Measurements from ENCODE around the gene LARP4B.

LARP4B gene

DNA sequence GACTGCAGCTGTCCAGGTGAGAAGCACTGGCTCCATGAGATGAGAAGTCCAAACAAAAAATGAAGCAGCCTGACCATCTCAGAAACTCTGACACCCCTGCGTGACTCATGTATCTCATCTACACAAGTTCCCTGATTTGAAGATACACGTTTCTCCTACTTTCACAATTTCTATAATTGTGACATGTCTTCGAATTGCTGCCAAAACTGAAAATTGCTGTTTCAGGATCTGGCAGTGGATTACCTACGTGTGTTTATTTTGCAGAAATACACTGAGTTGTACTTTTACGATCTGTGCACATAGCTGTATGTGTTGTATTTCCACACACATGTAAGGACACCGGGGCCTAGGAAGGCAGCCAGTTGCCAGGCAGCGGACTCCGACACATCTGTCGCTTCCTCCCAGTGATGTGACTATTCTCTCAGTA is 53.2 kb downstream of the LARP4B start:
- 96% methylated on average over 9 of the region's 9 CpGs for WGBS

DNA sequence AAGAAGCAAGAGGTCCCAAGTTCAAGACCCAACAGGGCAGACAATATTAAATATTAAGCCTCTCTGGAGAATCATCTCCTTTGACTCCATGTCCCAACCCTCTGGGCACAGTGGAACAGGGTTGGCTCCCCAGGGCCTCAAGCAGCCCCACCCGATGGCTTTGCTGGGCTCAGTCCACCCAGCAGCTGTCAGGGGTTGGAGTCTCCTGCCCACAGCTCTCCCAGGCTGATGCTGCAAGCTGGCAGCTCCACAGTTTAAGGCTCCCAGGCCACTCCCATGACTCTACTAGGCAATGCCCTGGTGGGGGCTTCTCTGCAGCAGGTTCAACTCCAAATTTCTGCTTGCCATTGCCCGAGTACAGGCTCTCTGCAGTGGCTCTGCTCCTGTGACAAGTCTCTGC is 55.1 kb downstream of the LARP4B start:
- H3K4ac ChIP-seq (ENCODE audit: low read depth in 1 of 2, low read length in 2 of 2) = no peak overlapping the region
- H2BK12ac ChIP-seq (ENCODE audit: low read length in 2 of 2) = no peak overlapping the region
- H3K79me1 ChIP-seq (replicated peaks; ENCODE audit: low read length, poor library complexity, severe bottlenecking) = peaks cover 36% of the 10 kb centered on the region
- H2AFZ ChIP-seq (ENCODE audit: low read depth, low read length) = no peak overlapping the region
- H3K14ac ChIP-seq (ENCODE audit: low read length in 2 of 2) = no peak overlapping the region
- no peak overlapping the region for H2BK15ac ChIP-seq (ENCODE audit: low read depth, poor library complexity, severe bottlenecking)
- H3K9ac ChIP-seq (ENCODE audit: low read length) = no peak overlapping the region
- H3K9me3 ChIP-seq (ENCODE audit: control insufficient read depth, low read length) = no peaks in the 10 kb centered on the region
- H2BK5ac ChIP-seq (ENCODE audit: low read depth, low read length, poor library complexity, severe bottlenecking) = no peak overlapping the region
- H3K4me2 ChIP-seq (ENCODE audit: low read length, poor library complexity, severe bottlenecking) = no peak overlapping the region
- H4K8ac ChIP-seq (ENCODE audit: low read length) = no peak overlapping the region
- no peak overlapping the region for H2AK5ac ChIP-seq (ENCODE audit: low read length, severe bottlenecking)
- WGBS = 98% methylated on average over 2 of the region's 2 CpGs
- H3K4me1 ChIP-seq (ENCODE audit: control insufficient read depth, insufficient read depth, low read depth, low read length) = peaks cover 6% of the 10 kb centered on the region
- DNase-seq = no peak
- H3K23ac ChIP-seq (ENCODE audit: low read length in 2 of 2) = no peak overlapping the region
- H3K27me3 ChIP-seq (ENCODE audit: control insufficient read depth in 1 of 2, insufficient read depth in 1 of 2, low read length in 2 of 2) = no peaks in the 10 kb centered on the region
- no peak overlapping the region for H3K18ac ChIP-seq (ENCODE audit: low read depth in 1 of 2, low read length in 2 of 2)
- no peak overlapping the region for H4K91ac ChIP-seq (ENCODE audit: low read length)
- no peak overlapping the region for H3K4me3 ChIP-seq (ENCODE audit: insufficient read depth in 1 of 2, low read depth in 1 of 2, low read length in 2 of 2)
- no peak overlapping the region for H3K27ac ChIP-seq (ENCODE audit: low read length, poor library complexity, severe bottlenecking)
- H2BK120ac ChIP-seq (ENCODE audit: low read depth, low read length) = no peak overlapping the region
- peaks cover 44 to 69% of the 10 kb centered on the region in 2 experiments for H3K36me3 ChIP-seq (ENCODE audit: control insufficient read depth in 1 of 2, insufficient read depth in 2 of 2, low read depth in 1 of 2, low read length in 2 of 2)

More for the DNA sequence above, 53.2 kb downstream of the LARP4B start:
- H3K9me3 ChIP-seq (ENCODE audit: control insufficient read depth, low read length) = no peaks in the 10 kb centered on the region
- H2BK12ac ChIP-seq (ENCODE audit: low read length in 2 of 2) = no peak overlapping the region
- no peak overlapping the region for H2BK120ac ChIP-seq (ENCODE audit: low read depth, low read length)
- DNase-seq = no peak
- peak overlapping the region; percentile 1 for H3K9ac ChIP-seq (ENCODE audit: low read length)
- H2AK5ac ChIP-seq (ENCODE audit: low read length, severe bottlenecking) = no peak overlapping the region
- no peak overlapping the region for H3K23ac ChIP-seq (ENCODE audit: low read length in 2 of 2)
- no peak overlapping the region for H2AFZ ChIP-seq (ENCODE audit: low read depth, low read length)
- peaks cover 39 to 70% of the 10 kb centered on the region in 2 experiments for H3K36me3 ChIP-seq (ENCODE audit: control insufficient read depth in 1 of 2, insufficient read depth in 2 of 2, low read depth in 1 of 2, low read length in 2 of 2)
- H3K18ac ChIP-seq (ENCODE audit: low read depth in 1 of 2, low read length in 2 of 2) = no peak overlapping the region
- no peak overlapping the region for H3K27ac ChIP-seq (ENCODE audit: low read length, poor library complexity, severe bottlenecking)
- no peak overlapping the region for H3K4me2 ChIP-seq (ENCODE audit: low read length, poor library complexity, severe bottlenecking)
- H3K79me1 ChIP-seq (replicated peaks; ENCODE audit: low read length, poor library complexity, severe bottlenecking) = peaks cover 33% of the 10 kb centered on the region
- no peak overlapping the region for H2BK5ac ChIP-seq (ENCODE audit: low read depth, low read length, poor library complexity, severe bottlenecking)
- H4K8ac ChIP-seq (ENCODE audit: low read length) = no peak overlapping the region
- no peak overlapping the region for H3K14ac ChIP-seq (ENCODE audit: low read length in 2 of 2)
- no peaks in the 10 kb centered on the region for H3K27me3 ChIP-seq (ENCODE audit: control insufficient read depth in 1 of 2, insufficient read depth in 1 of 2, low read length in 2 of 2)
- H3K4me1 ChIP-seq (ENCODE audit: control insufficient read depth, insufficient read depth, low read depth, low read length) = peaks cover 3% of the 10 kb centered on the region
- no peak overlapping the region for H2BK15ac ChIP-seq (ENCODE audit: low read depth, poor library complexity, severe bottlenecking)
- no peak overlapping the region for H3K4me3 ChIP-seq (ENCODE audit: insufficient read depth in 1 of 2, low read depth in 1 of 2, low read length in 2 of 2)
- H3K4ac ChIP-seq (ENCODE audit: low read depth in 1 of 2, low read length in 2 of 2) = no peak overlapping the region
- no peak overlapping the region for H4K91ac ChIP-seq (ENCODE audit: low read length)

- Histone ChIP-seq H3K4me2 (ENCODE audit: low read length, poor library complexity, severe bottlenecking) (no peak overlapping the region), H3K9me3 (ENCODE audit: control insufficient read depth, low read length) (no peaks in the 10 kb centered on the region), H2AFZ (ENCODE audit: low read depth, low read length) (no peak overlapping the region), H3K4me1 (ENCODE audit: control insufficient read depth, insufficient read depth, low read depth, low read length) (peaks cover 6% of the 10 kb centered on the region), H3K14ac (ENCODE audit: low read length in 2 of 2) (no peak overlapping the region), H2BK12ac (ENCODE audit: low read length in 2 of 2) (no peak overlapping the region), H3K27ac (ENCODE audit: low read length, poor library complexity, severe bottlenecking) (no peak overlapping the region), H3K4me3 (ENCODE audit: insufficient read depth in 1 of 2, low read depth in 1 of 2, low read length in 2 of 2) (no peak overlapping the region), H3K79me1 (replicated peaks; ENCODE audit: low read length, poor library complexity, severe bottlenecking) (peaks cover 37% of the 10 kb centered on the region), H2BK120ac (ENCODE audit: low read depth, low read length) (no peak overlapping the region), H2BK5ac (ENCODE audit: low read depth, low read length, poor library complexity, severe bottlenecking) (no peak overlapping the region), H4K8ac (ENCODE audit: low read length) (no peak overlapping the region), H3K23ac (ENCODE audit: low read length in 2 of 2) (no peak overlapping the region), H3K36me3 (ENCODE audit: control insufficient read depth in 1 of 2, insufficient read depth in 2 of 2, low read depth in 1 of 2, low read length in 2 of 2) (peaks cover 34 to 73% of the 10 kb centered on the region in 2 experiments), H2AK5ac (ENCODE audit: low read length, severe bottlenecking) (no peak overlapping the region), H2BK15ac (ENCODE audit: low read depth, poor library complexity, severe bottlenecking) (no peak overlapping the region), H4K91ac (ENCODE audit: low read length) (no peak overlapping the region), H3K9ac (ENCODE audit: low read length) (no peak overlapping the region), H3K18ac (ENCODE audit: low read depth in 1 of 2, low read length in 2 of 2) (no peak overlapping the region), H3K27me3 (ENCODE audit: control insufficient read depth in 1 of 2, insufficient read depth in 1 of 2, low read length in 2 of 2) (no peaks in the 10 kb centered on the region), H3K4ac (ENCODE audit: low read depth in 1 of 2, low read length in 2 of 2) (no peak overlapping the region)
- DNase-seq = no peak
- 91% methylated on average over 7 of the region's 7 CpGs for WGBS
These were observed 58.5 kb downstream of the LARP4B start for GRCh38 chr10:873020-873419.

- Histone ChIP-seq H2BK12ac (ENCODE audit: low read length in 2 of 2) (peak overlapping the region in 1 of 2 experiments; percentile 29), H3K14ac (ENCODE audit: low read length in 2 of 2) (no peak overlapping the region), H2BK120ac (ENCODE audit: low read depth, low read length) (no peak overlapping the region), H4K8ac (ENCODE audit: low read length) (no peak overlapping the region), H2AK5ac (ENCODE audit: low read length, severe bottlenecking) (no peak overlapping the region), H2BK15ac (ENCODE audit: low read depth, poor library complexity, severe bottlenecking) (no peak overlapping the region), H3K9ac (ENCODE audit: low read length) (no peak overlapping the region), H2AFZ (ENCODE audit: low read depth, low read length) (no peak overlapping the region), H3K79me1 (replicated peaks; ENCODE audit: low read length, poor library complexity, severe bottlenecking) (peaks cover 31% of the 10 kb centered on the region), H3K27ac (ENCODE audit: low read length, poor library complexity, severe bottlenecking) (no peak overlapping the region), H3K4me2 (ENCODE audit: low read length, poor library complexity, severe bottlenecking) (no peak overlapping the region), H3K27me3 (ENCODE audit: control insufficient read depth in 1 of 2, insufficient read depth in 1 of 2, low read length in 2 of 2) (no peaks in the 10 kb centered on the region), H3K9me3 (ENCODE audit: control insufficient read depth, low read length) (no peaks in the 10 kb centered on the region), H3K36me3 (ENCODE audit: control insufficient read depth in 1 of 2, insufficient read depth in 2 of 2, low read depth in 1 of 2, low read length in 2 of 2) (peaks cover 30 to 67% of the 10 kb centered on the region in 2 experiments), H3K4me3 (ENCODE audit: insufficient read depth in 1 of 2, low read depth in 1 of 2, low read length in 2 of 2) (no peak overlapping the region), H2BK5ac (ENCODE audit: low read depth, low read length, poor library complexity, severe bottlenecking) (no peak overlapping the region), H3K4ac (ENCODE audit: low read depth in 1 of 2, low read length in 2 of 2) (no peak overlapping the region), H3K4me1 (ENCODE audit: control insufficient read depth, insufficient read depth, low read depth, low read length) (peaks cover 6% of the 10 kb centered on the region), H4K91ac (ENCODE audit: low read length) (no peak overlapping the region), H3K18ac (ENCODE audit: low read depth in 1 of 2, low read length in 2 of 2) (peak overlapping the region in 1 of 2 experiments; percentile 18), H3K23ac (ENCODE audit: low read length in 2 of 2) (peak overlapping the region in 1 of 2 experiments; percentile 46)
- 98% methylated on average over 12 of the region's 12 CpGs for WGBS
- DNase-seq = no peak
These were observed 59.5 kb downstream of the LARP4B start for GRCh38 chr10:871951-872403.

Measured in mesenchymal stem cell (in vitro differentiated cells and primary cell).